SK-N-SH treated with all-trans-retinoic acid at 6 μM for 48 hours (cell line): Measurements from ENCODE around the gene YIPF6.

Experiments used
- ATAC-seq: fragments of 200-7000 bp; cut with Tn5 transposase; 3 replicates; pipeline ENCODE4 v1.9.1; 2020; ENCODE audit warnings: mild to moderate bottlenecking, moderate library complexity
- ARNTL ChIP-seq: fragments of 450-650 bp; formaldehyde crosslinking; IDR thresholded peaks from 2 replicates; pipeline ENCODE4 v1.5.0; 2020; ENCODE audit warnings: low read depth, mild to moderate bottlenecking, moderate library complexity, borderline replicate concordance
- BACH2 ChIP-seq: fragments of 250-450 bp; sonication (Bioruptor Pico); IDR thresholded peaks from 2 replicates; pipeline ENCODE4 v1.9.0; 2021; ENCODE audit warnings: mild to moderate bottlenecking, borderline replicate concordance
- CSDC2 ChIP-seq: fragments of 250-450 bp; sonication (Bioruptor Pico); IDR thresholded peaks from 2 replicates; pipeline ENCODE4 v1.5.0; 2020; ENCODE audit warnings: mild to moderate bottlenecking, moderate library complexity
- GLIS3 ChIP-seq: fragments of 250-450 bp; sonication (Bioruptor Pico); IDR thresholded peaks from 2 replicates; pipeline ENCODE4 v1.5.0; 2020; ENCODE audit warnings: mild to moderate bottlenecking, moderate library complexity
- ISL1 ChIP-seq: fragments of 250-450 bp; sonication (Bioruptor Pico); IDR thresholded peaks from 2 replicates; pipeline ENCODE4 v2.1.2; 2022; ENCODE audit warnings: mild to moderate bottlenecking, moderate library complexity
- OSR1 ChIP-seq: fragments of 250-450 bp; sonication (Bioruptor Pico); IDR thresholded peaks from 2 replicates; pipeline ENCODE4 v1.8.0; 2022; ENCODE audit warnings: moderate library complexity, mild to moderate bottlenecking, inconsistent platforms
- PPARA ChIP-seq: fragments of 250-450 bp; sonication (Bioruptor Pico); IDR thresholded peaks from 2 replicates; pipeline ENCODE4 v1.5.0; 2020; ENCODE audit warnings: mild to moderate bottlenecking, borderline replicate concordance
- RARB ChIP-seq: fragments of 250-450 bp; sonication (Bioruptor Pico); IDR thresholded peaks from 2 replicates; pipeline ENCODE4 v1.8.0; 2021; ENCODE audit warnings: mild to moderate bottlenecking, moderate library complexity
- SNAI2 ChIP-seq: fragments of 250-450 bp; sonication (Bioruptor Pico); IDR thresholded peaks from 2 replicates; pipeline ENCODE4 v1.5.0; 2020; ENCODE audit warnings: mild to moderate bottlenecking, moderate library complexity
- TCF4 ChIP-seq: fragments of 250-450 bp; sonication (Bioruptor Pico); IDR thresholded peaks from 2 replicates; pipeline ENCODE4 v1.8.0; 2021; ENCODE audit warnings: mild to moderate bottlenecking, moderate library complexity, borderline replicate concordance
- TOX ChIP-seq: fragments of 250-450 bp; sonication (Bioruptor Pico); IDR thresholded peaks from 2 replicates; pipeline ENCODE4 v1.8.0; 2021; ENCODE audit warnings: mild to moderate bottlenecking, moderate library complexity, borderline replicate concordance
- ZC3H10 ChIP-seq: fragments of 250-450 bp; sonication (Bioruptor Pico); IDR thresholded peaks from 2 replicates; pipeline ENCODE4 v1.5.1; 2021; ENCODE audit warnings: mild to moderate bottlenecking, moderate library complexity
- ZFP3 ChIP-seq: fragments of 250-450 bp; sonication (Bioruptor Pico); IDR thresholded peaks from 2 replicates; pipeline ENCODE4 v1.5.0; 2020; ENCODE audit warnings: mild to moderate bottlenecking, moderate library complexity
- ZFP30 ChIP-seq: fragments of 450-650 bp; formaldehyde crosslinking; IDR thresholded peaks from 2 replicates; pipeline ENCODE4 v1.5.0; 2022; ENCODE audit warnings: mild to moderate bottlenecking, moderate library complexity
- ZNF565 ChIP-seq: fragments of 450-650 bp; formaldehyde crosslinking; conservative IDR thresholded peaks from 2 replicates; pipeline ENCODE4 v1.5.0; 2020; ENCODE audit warnings: low read depth, mild to moderate bottlenecking, moderate library complexity
- ZNF70 ChIP-seq: fragments of 450-650 bp; formaldehyde crosslinking; IDR thresholded peaks from 2 replicates; pipeline ENCODE4 v1.5.0; 2020; ENCODE audit warnings: mild to moderate bottlenecking, moderate library complexity
- ZNF8 ChIP-seq: fragments of 450-650 bp; formaldehyde crosslinking; IDR thresholded peaks from 2 replicates; pipeline ENCODE4 v1.5.0; 2020; ENCODE audit warnings: mild to moderate bottlenecking, moderate library complexity
- TF ChIP-seq, protein P1 (sequence below): fragments of 250-450 bp; sonication (Bioruptor Pico); IDR thresholded peaks from 2 replicates; pipeline ENCODE4 v1.5.0; 2020; ENCODE audit warnings: mild to moderate bottlenecking, moderate library complexity
- TF ChIP-seq, protein P2 (sequence below): fragments of 250-450 bp; sonication (Bioruptor Pico); IDR thresholded peaks from 2 replicates; pipeline ENCODE4 v1.8.0; 2021; ENCODE audit warnings: low read depth, mild to moderate bottlenecking, moderate library complexity, borderline replicate concordance
- TF ChIP-seq, protein P3 (sequence below): fragments of 250-450 bp; sonication (Bioruptor Pico); IDR thresholded peaks from 2 replicates; pipeline ENCODE4 v1.8.0; 2020; ENCODE audit warnings: mild to moderate bottlenecking, moderate library complexity, borderline replicate concordance
- TF ChIP-seq, protein P4 (sequence below): fragments of 250-450 bp; sonication (Bioruptor Pico); IDR thresholded peaks from 2 replicates; pipeline ENCODE4 v1.5.1; 2020; ENCODE audit warnings: low read depth, mild to moderate bottlenecking, moderate library complexity
- TF ChIP-seq, protein P5 (sequence below): fragments of 250-450 bp; sonication (Bioruptor Pico); IDR thresholded peaks from 2 replicates; pipeline ENCODE4 v1.5.1; 2021; ENCODE audit warnings: mild to moderate bottlenecking, moderate library complexity

YIPF6 gene

DNA sequence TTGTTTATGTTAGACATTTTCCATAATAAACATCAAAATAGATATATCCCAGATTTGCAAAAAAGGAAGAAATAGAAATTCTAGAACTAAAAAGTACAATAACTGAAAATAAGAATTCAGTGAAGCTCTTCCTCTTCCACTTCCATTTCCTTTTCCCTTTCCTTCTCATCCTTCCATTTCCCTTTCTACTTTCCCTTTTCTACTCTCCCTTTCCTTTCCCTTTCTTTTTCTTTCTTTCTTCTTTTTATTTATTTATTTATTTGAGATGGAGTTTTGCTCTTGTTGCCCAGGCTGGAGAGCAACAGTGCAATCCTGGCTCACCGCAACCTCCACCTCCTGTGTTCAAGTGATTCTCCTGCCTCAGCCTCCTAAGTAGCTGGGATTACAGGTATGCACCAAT is 35.0 kb upstream of the YIPF6 start:
- TF ChIP-seq ARNTL (CRISPR knock-in tag) (no peak), CSDC2 (CRISPR knock-in tag) (no peak), ZNF8 (CRISPR knock-in tag) (no peak), BACH2 (CRISPR knock-in tag) (no peak), RARB (CRISPR knock-in tag) (no peak), SNAI2 (CRISPR knock-in tag) (no peak), TCF4 (CRISPR knock-in tag) (no peak), ZNF565 (no peak), TOX (CRISPR knock-in tag) (no peak), ZFP3 (CRISPR knock-in tag) (no peak)
- TF ChIP-seq, protein P1, sequence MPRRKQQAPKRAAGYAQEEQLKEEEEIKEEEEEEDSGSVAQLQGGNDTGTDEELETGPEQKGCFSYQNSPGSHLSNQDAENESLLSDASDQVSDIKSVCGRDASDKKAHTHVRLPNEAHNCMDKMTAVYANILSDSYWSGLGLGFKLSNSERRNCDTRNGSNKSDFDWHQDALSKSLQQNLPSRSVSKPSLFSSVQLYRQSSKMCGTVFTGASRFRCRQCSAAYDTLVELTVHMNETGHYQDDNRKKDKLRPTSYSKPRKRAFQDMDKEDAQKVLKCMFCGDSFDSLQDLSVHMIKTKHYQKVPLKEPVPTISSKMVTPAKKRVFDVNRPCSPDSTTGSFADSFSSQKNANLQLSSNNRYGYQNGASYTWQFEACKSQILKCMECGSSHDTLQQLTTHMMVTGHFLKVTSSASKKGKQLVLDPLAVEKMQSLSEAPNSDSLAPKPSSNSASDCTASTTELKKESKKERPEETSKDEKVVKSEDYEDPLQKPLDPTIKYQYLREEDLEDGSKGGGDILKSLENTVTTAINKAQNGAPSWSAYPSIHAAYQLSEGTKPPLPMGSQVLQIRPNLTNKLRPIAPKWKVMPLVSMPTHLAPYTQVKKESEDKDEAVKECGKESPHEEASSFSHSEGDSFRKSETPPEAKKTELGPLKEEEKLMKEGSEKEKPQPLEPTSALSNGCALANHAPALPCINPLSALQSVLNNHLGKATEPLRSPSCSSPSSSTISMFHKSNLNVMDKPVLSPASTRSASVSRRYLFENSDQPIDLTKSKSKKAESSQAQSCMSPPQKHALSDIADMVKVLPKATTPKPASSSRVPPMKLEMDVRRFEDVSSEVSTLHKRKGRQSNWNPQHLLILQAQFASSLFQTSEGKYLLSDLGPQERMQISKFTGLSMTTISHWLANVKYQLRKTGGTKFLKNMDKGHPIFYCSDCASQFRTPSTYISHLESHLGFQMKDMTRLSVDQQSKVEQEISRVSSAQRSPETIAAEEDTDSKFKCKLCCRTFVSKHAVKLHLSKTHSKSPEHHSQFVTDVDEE (CRISPR knock-in tag) = no peak
- TF ChIP-seq, protein P2, sequence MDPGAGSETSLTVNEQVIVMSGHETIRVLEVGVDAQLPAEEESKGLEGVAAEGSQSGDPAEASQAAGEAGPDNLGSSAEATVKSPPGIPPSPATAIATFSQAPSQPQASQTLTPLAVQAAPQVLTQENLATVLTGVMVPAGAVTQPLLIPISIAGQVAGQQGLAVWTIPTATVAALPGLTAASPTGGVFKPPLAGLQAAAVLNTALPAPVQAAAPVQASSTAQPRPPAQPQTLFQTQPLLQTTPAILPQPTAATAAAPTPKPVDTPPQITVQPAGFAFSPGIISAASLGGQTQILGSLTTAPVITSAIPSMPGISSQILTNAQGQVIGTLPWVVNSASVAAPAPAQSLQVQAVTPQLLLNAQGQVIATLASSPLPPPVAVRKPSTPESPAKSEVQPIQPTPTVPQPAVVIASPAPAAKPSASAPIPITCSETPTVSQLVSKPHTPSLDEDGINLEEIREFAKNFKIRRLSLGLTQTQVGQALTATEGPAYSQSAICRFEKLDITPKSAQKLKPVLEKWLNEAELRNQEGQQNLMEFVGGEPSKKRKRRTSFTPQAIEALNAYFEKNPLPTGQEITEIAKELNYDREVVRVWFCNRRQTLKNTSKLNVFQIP (CRISPR knock-in tag) = no peak
- no peak for ATAC-seq

DNA sequence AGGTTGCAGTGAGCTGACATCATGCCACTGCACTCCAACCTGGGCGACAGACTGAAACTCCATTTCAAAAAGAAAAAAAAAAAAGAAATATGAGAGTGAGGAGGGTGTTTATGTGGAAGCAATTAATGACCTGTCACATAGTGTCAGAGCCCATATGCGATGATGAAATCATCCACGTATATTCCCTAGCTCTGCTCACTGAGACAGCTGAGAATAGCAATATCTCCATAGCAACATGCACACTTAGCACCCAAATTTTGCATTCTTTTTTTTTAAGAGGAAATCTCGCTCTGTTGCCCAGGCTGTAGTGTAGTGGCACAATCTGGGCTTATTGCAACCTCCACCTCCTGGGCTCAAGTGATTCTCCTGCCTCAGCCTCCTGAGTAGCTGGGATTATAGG is 34.1 kb upstream of the YIPF6 start:
- no peak for ATAC-seq
- TF ChIP-seq, protein P1 (CRISPR knock-in tag) = no peak
- TF ChIP-seq TCF4 (CRISPR knock-in tag) (no peak), ZFP3 (CRISPR knock-in tag) (no peak), ZNF8 (CRISPR knock-in tag) (no peak), CSDC2 (CRISPR knock-in tag) (no peak), ISL1 (CRISPR knock-in tag) (no peak), PPARA (CRISPR knock-in tag) (no peak), ZFP30 (CRISPR knock-in tag) (no peak), TOX (CRISPR knock-in tag) (no peak), ZNF565 (no peak), OSR1 (CRISPR knock-in tag) (no peak)
- TF ChIP-seq, protein P3, sequence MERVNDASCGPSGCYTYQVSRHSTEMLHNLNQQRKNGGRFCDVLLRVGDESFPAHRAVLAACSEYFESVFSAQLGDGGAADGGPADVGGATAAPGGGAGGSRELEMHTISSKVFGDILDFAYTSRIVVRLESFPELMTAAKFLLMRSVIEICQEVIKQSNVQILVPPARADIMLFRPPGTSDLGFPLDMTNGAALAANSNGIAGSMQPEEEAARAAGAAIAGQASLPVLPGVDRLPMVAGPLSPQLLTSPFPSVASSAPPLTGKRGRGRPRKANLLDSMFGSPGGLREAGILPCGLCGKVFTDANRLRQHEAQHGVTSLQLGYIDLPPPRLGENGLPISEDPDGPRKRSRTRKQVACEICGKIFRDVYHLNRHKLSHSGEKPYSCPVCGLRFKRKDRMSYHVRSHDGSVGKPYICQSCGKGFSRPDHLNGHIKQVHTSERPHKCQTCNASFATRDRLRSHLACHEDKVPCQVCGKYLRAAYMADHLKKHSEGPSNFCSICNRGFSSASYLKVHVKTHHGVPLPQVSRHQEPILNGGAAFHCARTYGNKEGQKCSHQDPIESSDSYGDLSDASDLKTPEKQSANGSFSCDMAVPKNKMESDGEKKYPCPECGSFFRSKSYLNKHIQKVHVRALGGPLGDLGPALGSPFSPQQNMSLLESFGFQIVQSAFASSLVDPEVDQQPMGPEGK (CRISPR knock-in tag) = no peak
- TF ChIP-seq, protein P4, sequence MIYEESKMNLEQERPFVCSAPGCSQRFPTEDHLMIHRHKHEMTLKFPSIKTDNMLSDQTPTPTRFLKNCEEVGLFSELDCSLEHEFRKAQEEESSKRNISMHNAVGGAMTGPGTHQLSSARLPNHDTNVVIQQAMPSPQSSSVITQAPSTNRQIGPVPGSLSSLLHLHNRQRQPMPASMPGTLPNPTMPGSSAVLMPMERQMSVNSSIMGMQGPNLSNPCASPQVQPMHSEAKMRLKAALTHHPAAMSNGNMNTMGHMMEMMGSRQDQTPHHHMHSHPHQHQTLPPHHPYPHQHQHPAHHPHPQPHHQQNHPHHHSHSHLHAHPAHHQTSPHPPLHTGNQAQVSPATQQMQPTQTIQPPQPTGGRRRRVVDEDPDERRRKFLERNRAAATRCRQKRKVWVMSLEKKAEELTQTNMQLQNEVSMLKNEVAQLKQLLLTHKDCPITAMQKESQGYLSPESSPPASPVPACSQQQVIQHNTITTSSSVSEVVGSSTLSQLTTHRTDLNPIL (CRISPR knock-in tag) = no peak

DNA sequence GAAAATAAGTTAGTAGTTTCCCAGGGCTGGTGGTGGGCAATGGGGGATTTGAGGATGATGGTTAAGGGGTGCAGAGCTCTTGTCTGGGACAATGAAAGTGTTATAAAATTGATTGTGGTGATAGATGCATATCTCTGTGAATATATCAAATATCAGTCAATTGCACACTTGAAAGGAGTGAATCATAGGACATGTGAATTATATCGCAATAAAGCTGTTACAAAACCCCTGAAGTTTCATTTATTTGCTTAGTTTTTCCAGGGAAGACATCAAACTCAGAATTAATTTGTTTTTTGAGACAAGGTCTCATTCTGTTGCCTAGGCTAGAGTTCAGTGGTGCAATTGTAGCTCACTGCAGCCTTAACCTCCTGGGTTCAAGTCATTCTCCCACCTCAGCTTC is 17.9 kb upstream of the YIPF6 start:
- no peak for ATAC-seq
- TF ChIP-seq OSR1 (CRISPR knock-in tag) (no peak), ARNTL (CRISPR knock-in tag) (no peak), ZC3H10 (CRISPR knock-in tag) (no peak), ZNF70 (CRISPR knock-in tag) (no peak), GLIS3 (CRISPR knock-in tag) (no peak), ZNF565 (no peak), ZNF8 (CRISPR knock-in tag) (no peak), CSDC2 (CRISPR knock-in tag) (no peak), SNAI2 (CRISPR knock-in tag) (no peak)
- TF ChIP-seq, protein P4 (CRISPR knock-in tag) = no peak
- TF ChIP-seq, protein P5, sequence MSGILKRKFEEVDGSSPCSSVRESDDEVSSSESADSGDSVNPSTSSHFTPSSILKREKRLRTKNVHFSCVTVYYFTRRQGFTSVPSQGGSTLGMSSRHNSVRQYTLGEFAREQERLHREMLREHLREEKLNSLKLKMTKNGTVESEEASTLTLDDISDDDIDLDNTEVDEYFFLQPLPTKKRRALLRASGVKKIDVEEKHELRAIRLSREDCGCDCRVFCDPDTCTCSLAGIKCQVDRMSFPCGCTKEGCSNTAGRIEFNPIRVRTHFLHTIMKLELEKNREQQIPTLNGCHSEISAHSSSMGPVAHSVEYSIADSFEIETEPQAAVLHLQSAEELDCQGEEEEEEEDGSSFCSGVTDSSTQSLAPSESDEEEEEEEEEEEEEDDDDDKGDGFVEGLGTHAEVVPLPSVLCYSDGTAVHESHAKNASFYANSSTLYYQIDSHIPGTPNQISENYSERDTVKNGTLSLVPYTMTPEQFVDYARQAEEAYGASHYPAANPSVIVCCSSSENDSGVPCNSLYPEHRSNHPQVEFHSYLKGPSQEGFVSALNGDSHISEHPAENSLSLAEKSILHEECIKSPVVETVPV (CRISPR knock-in tag) = no peak
- TF ChIP-seq, protein P2 (CRISPR knock-in tag) = no peak
